ENCODE data around the gene CCDC43.
A peak's percentile ranks its signal among the peaks of the same experiment; 100 is the strongest.
"Not testable (repeated sequence)": the region's sequence is repeated elsewhere in the genome, so short reads cannot be mapped to it uniquely, and the experiment has no call there.

Gene CCDC43

DNA sequence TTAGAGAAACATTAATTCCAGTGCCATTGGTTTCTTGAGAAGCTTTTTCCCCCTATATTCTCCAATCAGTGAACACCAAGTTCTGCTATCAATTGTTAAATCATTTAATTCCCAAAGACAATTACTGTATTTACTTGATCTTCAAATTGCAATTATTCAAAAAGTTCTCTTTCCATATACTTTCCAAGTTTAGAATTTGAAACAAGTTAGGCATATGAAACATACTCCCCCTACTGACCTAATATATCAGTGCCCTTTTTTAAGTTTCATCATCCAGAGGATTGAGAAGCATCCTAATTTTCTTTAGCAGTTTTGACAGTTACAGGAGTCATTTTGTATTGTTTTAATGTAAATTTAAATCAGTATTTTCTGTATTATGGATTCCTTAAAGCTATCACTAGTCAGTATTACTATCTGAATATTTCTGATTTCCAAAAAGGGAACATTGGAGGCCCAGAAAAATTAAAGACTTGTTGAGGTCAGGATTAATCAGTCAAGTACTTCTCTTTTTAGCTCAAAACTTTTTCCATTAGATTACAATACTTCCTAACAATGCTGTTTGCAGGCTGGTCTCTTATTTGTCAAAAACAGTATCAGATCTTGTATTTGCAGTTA, 17.0 kb downstream of the CCDC43 start:
- no peak for DNase-seq (ENCODE audit: low spot score)

DNA sequence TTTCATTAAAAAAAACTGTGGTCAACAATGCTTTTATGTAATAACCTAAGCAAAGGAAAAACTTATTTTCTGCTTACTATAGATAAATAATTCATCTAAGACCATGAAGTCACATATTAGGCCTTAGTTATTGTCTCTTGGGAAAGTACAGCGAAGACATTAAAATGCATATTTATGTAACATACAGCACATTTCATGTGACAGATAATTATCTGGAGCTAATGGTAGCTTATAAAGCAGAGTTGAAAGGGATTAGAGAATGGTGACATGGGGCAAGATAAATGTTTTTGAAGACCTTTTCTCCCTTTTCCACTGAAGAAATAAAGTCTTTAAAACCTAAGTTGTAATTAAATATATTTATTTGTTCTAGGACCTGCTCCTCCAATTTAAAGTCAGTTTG, 23.6 kb downstream of the CCDC43 start:
- DNase-seq (ENCODE audit: low spot score), result no peak

DNA sequence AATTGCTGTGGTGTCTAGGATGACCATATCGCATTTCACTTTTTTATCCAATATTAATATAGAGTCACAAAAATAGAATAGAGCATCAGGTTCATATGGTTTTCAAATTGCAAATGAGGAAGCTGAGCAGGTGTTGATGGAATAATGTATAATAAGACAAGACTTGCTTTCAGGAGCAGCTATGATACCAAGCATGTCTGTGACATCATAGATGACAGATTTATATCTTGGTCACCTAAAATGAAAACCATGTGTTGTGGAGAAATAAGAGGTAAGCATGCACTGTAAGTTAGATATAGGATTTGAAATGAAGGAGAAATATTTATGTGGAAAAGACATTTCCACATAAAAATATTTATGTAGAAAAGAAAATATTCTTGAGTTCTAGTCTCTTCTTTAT, 24.7 kb downstream of the CCDC43 start:
- DNase-seq (ENCODE audit: low spot score), result no peak

DNA sequence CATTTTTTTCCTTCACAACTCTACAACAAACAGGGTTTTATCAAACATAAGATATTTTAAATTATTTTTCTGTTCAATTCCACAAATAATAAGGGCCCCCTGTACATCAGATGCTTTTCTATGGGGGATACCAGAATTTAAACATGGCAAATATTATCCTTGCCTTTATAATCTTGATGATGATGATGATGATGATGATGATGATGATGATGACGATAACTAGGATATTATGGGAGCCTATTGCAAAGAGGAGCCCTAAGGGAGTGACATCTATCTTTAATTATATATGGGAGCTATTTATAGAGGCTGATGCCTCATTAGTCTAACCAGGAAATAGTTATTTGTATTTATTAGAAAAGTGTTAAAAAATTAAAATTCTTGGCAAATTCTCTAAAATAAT, 26.5 kb downstream of the CCDC43 start:
- DNase-seq (ENCODE audit: low spot score), result no peak

DNA sequence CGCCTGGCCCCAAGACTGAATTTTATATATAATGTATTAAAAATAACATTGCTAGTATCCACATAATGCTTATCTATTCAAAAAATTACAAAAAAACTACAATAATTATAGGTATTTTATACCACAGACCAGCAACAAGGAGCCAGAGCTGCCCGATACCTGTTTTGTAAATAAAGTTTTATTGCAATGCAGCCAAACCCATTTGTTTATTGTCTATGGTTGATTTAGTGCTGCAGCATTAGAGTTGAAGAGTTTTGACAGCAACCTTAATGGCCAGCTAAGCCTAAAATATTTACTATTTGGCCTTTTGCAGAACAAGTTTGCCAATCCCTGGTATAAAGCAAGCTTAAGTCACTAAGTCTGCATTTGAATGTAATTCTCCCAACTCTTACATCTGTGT, 27.7 kb downstream of the CCDC43 start:
- DNase-seq (ENCODE audit: low spot score), result no peak

GRCh38 chr17:44655983-44656710, 33.4 kb downstream of the CCDC43 start, which contains the start of gene MEIOC:
Gene MEIOC, plus strand, starts transcription at chr17:44656468. Its CDS starts 146 bp downstream, at chr17:44656614.
- DNase-seq (ENCODE audit: low spot score), result no peak

DNA sequence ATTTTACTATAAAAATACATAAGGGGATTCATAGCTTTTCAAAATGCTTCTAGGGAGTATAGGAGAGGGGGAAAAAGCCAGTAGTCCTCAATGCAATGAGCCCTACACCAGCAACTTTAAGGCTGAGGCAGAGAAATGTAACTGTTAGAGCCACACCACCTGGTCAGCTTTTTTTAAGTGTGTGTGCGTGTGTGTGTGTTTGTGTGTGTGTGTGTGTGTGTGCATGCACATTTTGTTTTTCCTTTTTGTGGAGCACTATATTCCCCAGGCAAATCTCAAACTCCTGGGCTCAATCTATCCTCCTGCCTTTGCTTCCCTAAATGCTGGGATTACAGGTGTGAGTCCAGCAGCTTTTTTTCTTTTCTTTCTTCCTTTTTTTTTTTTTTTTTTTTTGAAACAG, 35.6 kb downstream of the CCDC43 start:
- DNase-seq (ENCODE audit: low spot score), result no peak

GRCh38 chr17:44653384-44653783, 36.2 kb downstream of the CCDC43 start:
- no peak for DNase-seq (ENCODE audit: low spot score)

- no peak for DNase-seq (ENCODE audit: low spot score)
Observed at GRCh38 chr17:44652727-44653126, 36.8 kb downstream of the CCDC43 start.

DNA sequence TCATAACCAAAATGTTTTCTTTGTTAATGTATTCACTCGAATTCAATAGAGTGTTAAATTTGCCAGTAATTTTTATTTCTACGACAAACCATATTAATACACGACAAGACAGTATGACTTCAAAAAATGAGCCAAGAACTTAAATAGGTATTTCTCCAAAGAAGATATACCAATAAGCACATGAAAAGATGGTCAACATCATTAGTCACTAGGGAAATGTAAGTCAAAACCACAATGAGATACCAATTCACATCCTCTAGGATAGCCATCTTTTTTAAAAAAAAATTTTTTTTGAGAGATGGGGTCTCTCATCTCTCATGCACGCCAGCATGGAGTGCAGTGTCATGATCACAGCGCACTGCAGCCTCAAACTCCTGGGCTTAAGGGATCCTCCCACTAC, 38.3 kb downstream of the CCDC43 start:
- no peak for DNase-seq (ENCODE audit: low spot score)

- DNase-seq (ENCODE audit: low spot score), result no peak
Observed at GRCh38 chr17:44648963-44649362, 40.6 kb downstream of the CCDC43 start.

DNA sequence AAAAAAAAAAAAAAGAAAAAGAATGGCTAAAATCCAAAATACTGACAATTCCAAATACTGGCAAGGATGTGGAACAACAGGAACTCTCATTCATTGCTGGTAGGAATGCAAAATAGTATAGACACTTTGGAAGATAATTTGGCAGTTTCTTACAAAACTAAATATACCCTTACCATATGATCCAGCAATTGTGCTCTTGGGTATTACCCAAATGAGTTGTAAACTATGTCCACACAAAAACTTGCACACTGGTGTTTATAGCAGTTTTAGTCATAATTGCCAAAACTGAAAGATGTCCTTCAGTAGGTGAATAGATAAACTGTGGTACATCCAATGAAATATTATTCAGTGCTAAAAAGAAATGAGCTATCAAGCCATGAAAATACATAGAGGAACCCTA, 41.8 kb downstream of the CCDC43 start:
- DNase-seq (ENCODE audit: low spot score), result no peak

GRCh38 chr17:44646280-44646679, 43.3 kb downstream of the CCDC43 start:
- no peak for DNase-seq (ENCODE audit: low spot score)

DNA sequence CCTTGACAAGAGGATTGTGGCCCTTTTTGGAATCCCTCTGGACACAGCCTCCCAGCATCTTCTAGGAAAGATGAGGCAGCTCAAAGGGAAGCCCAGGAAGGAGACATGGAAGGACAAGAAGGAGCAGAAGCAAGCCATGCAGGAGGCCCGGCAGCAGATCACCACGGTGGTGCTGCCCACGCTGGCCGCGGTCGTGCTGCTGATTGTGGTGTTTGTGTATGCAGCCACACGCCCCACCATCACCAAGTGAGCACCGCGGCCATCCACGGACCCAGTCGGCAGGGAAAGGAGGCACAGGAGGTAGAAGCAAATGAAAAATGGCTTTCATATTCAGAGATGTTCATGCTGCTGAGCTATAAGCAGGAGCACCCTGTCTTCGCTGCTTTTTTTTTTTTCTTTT, 44.2 kb downstream of the CCDC43 start:
- DNase-seq (ENCODE audit: low spot score), result no peak

DNA sequence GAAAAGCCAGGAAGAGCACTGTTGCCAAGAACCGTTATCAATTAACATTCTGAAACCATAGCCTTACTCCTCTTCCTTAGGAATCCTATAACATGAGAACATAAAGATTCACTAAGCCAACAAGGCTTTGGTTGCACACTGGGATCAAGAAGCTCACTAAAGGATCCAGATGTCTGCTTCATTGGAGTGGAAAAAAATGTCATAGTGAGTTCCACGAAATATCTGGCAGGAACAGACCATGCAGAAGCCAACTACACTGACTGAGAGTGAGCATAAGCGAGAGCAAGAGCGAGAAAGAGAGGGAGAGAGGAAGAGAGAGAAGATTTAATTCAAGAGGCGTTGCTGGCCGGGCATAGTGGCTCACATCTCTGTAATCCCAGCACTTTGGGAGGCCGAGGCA, 46.7 kb downstream of the CCDC43 start:
- peak; percentile 3 for DNase-seq (ENCODE audit: low spot score)

GRCh38 chr17:44637066-44637465, 52.5 kb downstream of the CCDC43 start:
- no peak for DNase-seq (ENCODE audit: low spot score)

- DNase-seq (ENCODE audit: low spot score), result peak; percentile 28
Observed at GRCh38 chr17:44636562-44636961, 53.0 kb downstream of the CCDC43 start.

- DNase-seq (ENCODE audit: low spot score), result not testable (repeated sequence)
Observed at GRCh38 chr17:44634401-44634800, 55.2 kb downstream of the CCDC43 start.

- no peak for DNase-seq (ENCODE audit: low spot score)
Observed at GRCh38 chr17:44633998-44634397, 55.6 kb downstream of the CCDC43 start.

DNA sequence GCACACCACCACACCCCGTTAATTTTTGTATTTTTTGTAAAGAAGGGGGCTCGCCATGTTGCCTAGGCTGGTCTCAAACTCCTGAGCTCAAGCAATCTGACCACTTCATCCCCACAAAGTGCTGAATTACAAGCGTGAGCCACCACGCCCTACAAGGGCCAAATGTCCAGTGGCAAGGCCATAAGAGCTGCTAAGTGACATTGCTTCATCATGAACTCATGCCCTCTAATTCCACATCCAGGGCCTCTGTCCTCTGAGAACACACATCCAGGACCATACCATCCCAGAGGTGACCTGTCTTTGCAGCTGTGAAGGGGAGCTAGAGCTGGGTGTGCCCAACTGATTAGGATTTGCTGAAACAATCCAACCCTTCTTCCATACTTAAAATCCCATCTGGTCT, 58.9 kb downstream of the CCDC43 start:
- no peak for DNase-seq (ENCODE audit: low spot score)

DNA sequence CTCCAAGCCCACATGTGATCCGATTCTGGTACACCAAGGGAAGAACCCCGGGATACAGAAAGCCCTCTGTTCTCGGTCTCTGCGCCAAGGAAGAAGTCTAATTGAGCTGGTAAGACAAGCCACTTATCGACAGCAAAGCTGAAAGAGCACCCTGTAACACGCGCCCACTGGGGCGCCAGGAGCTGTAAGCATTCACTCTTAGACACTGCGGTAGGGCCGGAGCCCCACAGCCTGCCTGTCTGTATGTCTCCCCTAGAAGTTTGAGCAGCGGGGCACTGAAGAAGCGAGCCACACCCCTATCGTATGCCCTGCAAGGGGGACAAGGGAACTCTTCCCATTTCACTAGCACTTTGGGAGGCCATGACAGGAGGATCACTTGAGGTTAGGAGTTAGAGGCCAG, 60.3 kb downstream of the CCDC43 start:
- no peak for DNase-seq (ENCODE audit: low spot score)

DNA sequence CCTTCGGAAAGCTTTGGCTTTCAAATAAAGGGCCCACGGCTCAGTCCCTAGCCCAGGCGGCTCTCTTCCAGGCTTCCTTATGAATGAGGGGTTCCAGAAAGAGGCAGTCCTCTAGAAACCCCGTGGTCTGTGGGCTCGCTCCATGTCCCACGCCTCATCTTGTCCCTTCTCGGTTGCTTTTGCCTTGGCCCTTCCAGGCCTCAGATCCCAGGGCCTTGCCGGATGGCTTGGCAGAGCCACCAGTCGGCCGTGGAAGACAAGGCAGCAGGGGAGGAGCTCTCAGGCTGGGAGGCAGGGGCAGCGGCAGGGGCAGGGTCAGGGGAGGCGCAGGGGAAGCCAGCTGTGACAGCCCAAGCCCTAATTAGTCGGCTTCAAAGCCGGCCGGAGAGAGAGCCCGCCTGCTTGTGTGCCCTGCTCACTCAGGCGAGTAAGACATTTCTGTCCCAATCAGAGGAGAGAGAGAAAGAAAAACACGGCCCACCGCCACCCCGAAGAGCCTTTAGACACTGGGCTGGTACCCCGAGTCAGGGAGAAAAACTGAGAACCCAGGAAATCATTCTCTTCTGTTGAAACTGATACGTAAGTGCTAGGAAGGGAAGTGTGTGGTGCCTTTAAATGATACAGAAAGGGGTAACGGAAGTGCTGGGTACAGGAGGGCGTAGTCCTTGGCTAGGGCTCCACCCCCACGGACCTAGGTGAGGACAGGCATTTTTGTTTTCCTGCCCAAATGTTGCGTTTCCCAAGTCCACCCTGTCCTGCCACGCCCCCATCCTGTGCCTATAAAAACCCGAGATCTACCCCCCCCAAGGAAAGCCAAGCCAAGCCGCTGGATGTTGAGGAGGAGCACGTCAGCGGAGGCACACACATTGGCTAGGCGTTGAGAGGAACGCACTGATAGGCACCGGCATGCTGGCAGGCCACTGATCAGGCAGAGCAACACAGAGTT, 61.1 kb downstream of the CCDC43 start:
- DNase-seq (ENCODE audit: low spot score), result peak; percentile 45

All from Ammon's horn (tissue), 1 donor.